Prostate gland (tissue), 2 donors: ENCODE measurements around the gene CCDC183. TPM values are rescaled to one million over a fixed set of nuclear protein-coding genes. Genes with fewer than 3 reads are reported as not detected.

ENCODE experiments used
- DNase-seq: peaks from one replicate; pipeline ENCODE4 v3.0.0-alpha.2; 2019; ENCODE audit warnings: low spot score
- H3K27ac ChIP-seq, 2 donors: fragments of 200-600 bp; sonication (generic); 2 replicates each; pipeline ENCODE4 v1.5.1; 2017 to 2019
- H3K27me3 ChIP-seq: fragments of 200-600 bp; sonication (generic); replicated peaks from 2 replicates; pipeline ENCODE4 v1.5.1; 2019; ENCODE audit not compliant: insufficient read depth
- H3K36me3 ChIP-seq, 2 donors: fragments of 200-600 bp; sonication (generic); 1 replicate in 1 of 2; 2 replicates in 1 of 2; pipeline versions ENCODE4 v1.5.1 to v1.8.1; 2017 to 2019
- H3K4me1 ChIP-seq: fragments of 200-600 bp; sonication (generic); replicated peaks from 2 replicates; pipeline ENCODE4 v1.5.1; 2019
- H3K4me3 ChIP-seq, 2 donors: fragments of 200-600 bp; sonication (generic); 2 replicates each; pipeline ENCODE4 v1.5.1; 2017 to 2019
- H3K9me3 ChIP-seq: fragments of 200-600 bp; sonication (generic); 2 replicates; pipeline ENCODE4 v1.5.1; 2017
- POLR2A ChIP-seq: fragments of 450-650 bp; IDR thresholded peaks from one replicate; pipeline ENCODE4 v1.6.1; 2016; ENCODE audit warnings: antibody characterized with exemption, mild to moderate bottlenecking
- POLR2AphosphoS5 ChIP-seq: sonication (generic); formaldehyde crosslinking; IDR thresholded peaks from one replicate; pipeline ENCODE4 v1.6.1; 2017; ENCODE audit warnings: antibody characterized with exemption
- WGBS: methylation state at CpG from one replicate; pipeline ENCODE4 v1.1.5; 2018; 5-methylcytosine and 5-hydroxymethylcytosine counted together
- intact Hi-C: fragments of 100-400 bp; cut with DNase I; formaldehyde crosslinking; loops from one replicate; pipeline ENCODE4 v1.14.2; 2022
- total RNA-seq, 2 donors: library from RNA; depleted of rRNA; stranded (reverse); fragments of >200 nt; gene quantifications; one replicate each; pipeline ENCODE4 v1.1.0, GENCODE V29; 2016
- TF ChIP-seq, protein P1 (sequence below), 4 experiments: fragments of 200-600 bp in 2 of 4; fragments of 450-650 bp in 2 of 4; sonication (generic) in 2 of 4; IDR thresholded peaks; 1 replicate in 3 of 4; 2 replicates in 1 of 4; pipeline ENCODE4 v1.5.1; 2016 to 2019; ENCODE audit warnings: antibody characterized with exemption in 4 of 4, mild to moderate bottlenecking in 2 of 4, moderate library complexity in 2 of 4

CCDC183 gene
- total RNA-seq, 2 donors from 2014 or later: 9.5 to 45.0 TPM

DNA sequence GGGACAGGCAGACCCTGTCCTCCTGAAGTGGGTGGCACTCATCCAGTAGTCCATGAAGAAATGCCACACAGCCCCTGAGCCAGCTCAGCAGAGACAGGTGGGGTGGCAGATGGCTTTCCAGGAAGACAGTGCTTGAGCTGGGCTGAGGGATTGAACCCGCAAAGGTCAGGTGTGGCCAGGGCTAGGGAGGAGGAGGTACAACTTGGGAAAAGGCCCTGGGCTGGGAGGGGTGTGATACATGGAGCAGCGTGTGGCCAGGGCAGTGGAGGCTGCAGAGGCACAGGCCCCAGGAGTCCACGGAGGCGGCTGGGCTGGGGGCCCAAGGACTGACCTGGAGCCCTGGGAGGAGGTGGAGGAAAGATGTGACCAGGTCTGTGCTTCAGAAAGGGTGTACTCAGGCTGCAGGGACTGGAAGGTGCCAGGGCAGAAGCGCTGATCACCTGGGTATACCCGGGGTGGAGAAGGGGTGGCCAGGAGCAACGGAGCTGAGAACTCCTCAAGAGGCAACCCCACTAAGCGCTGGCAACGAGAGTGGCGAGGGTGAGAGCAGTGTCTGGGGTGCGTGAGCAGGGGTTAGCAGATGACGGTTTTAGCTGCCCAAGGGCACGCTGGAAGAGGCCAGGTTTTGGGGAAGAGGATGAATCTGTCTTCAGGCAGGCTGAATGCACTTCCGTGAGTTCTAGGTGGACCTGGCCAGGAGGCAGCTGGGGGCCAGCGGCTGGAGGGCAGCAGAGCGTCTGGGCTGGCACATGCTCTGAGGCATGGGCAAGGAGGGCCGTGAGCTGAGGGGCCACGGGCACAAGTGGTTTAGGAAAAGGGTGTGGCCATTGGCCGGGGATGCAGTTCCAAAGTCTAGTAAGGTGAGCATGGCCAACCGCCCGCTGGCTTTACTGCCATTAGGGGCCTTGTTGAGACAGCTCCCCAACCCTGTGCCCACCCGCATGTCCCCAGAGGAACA lies 7.7 kb downstream of the CCDC183 start:
- Histone ChIP-seq H3K4me1 (peaks cover 13% of the 10 kb centered on the region), H3K27me3 (no peaks in the 10 kb centered on the region), H3K9me3 (no peaks in the 10 kb centered on the region), H3K27ac (peak overlapping the region; percentile 47 to 74), H3K36me3 (no peaks in the 10 kb centered on the region), H3K4me3 (no peak overlapping the region)
- WGBS: 86% methylated on average over 21 of the region's 22 CpGs
- TF ChIP-seq, protein P1, sequence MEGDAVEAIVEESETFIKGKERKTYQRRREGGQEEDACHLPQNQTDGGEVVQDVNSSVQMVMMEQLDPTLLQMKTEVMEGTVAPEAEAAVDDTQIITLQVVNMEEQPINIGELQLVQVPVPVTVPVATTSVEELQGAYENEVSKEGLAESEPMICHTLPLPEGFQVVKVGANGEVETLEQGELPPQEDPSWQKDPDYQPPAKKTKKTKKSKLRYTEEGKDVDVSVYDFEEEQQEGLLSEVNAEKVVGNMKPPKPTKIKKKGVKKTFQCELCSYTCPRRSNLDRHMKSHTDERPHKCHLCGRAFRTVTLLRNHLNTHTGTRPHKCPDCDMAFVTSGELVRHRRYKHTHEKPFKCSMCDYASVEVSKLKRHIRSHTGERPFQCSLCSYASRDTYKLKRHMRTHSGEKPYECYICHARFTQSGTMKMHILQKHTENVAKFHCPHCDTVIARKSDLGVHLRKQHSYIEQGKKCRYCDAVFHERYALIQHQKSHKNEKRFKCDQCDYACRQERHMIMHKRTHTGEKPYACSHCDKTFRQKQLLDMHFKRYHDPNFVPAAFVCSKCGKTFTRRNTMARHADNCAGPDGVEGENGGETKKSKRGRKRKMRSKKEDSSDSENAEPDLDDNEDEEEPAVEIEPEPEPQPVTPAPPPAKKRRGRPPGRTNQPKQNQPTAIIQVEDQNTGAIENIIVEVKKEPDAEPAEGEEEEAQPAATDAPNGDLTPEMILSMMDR (IDR thresholded peaks at IDR 0.05): no peak
- TF ChIP-seq POLR2A (no peak), POLR2AphosphoS5 (no peak)
- intact Hi-C loops: no loop called here
- DNase-seq: no peak

DNA sequence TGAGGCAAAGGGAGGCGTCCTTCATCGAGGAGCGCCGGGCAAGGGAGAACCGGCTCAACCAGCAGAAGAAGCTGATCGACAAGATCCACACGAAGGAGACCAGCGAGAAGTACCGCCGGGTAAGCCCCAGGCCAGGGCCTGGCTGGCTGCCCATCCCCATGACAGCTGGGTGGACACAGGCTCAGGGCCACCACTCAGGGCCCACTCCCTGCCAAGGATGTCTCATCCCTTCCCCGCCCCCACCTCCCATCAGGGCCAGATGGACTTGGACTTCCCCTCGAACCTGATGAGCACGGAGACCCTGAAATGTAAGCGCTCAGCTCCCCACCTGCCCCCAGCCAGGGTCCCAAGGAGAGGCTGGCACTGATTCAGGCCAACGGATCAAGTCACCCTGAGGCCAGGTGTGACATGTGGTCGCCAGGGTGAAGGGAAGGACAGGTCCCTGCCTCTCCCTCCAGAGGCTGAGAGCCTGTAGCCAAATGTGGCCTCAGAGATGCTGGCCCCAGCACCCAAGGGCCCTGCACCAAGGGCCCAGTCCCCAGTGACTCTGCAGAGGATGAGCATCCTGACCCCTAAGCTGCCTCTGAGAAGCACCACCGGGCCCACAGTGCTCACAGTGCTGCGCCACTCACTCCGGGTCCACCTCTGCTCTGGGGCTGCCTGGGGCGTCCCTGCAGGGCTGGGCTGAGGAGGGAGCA lies 8.5 kb downstream of the CCDC183 start:
- H3K27ac ChIP-seq: peak overlapping the region; percentile 47 to 74
- peaks cover 17% of the 10 kb centered on the region for H3K4me1 ChIP-seq
- no peak overlapping the region for H3K4me3 ChIP-seq
- whole genome bisulfite sequencing: 62% methylated on average over 17 of the region's 20 CpGs
- H3K36me3 ChIP-seq: no peaks in the 10 kb centered on the region
- TF ChIP-seq, protein P1 (IDR thresholded peaks at IDR 0.05): no peak
- TF ChIP-seq POLR2AphosphoS5: peak; percentile 85
- DNase-seq: peak; percentile 77
- intact Hi-C loops: no loop called here
- H3K9me3 ChIP-seq: no peaks in the 10 kb centered on the region
- H3K27me3 ChIP-seq: no peaks in the 10 kb centered on the region

DNA sequence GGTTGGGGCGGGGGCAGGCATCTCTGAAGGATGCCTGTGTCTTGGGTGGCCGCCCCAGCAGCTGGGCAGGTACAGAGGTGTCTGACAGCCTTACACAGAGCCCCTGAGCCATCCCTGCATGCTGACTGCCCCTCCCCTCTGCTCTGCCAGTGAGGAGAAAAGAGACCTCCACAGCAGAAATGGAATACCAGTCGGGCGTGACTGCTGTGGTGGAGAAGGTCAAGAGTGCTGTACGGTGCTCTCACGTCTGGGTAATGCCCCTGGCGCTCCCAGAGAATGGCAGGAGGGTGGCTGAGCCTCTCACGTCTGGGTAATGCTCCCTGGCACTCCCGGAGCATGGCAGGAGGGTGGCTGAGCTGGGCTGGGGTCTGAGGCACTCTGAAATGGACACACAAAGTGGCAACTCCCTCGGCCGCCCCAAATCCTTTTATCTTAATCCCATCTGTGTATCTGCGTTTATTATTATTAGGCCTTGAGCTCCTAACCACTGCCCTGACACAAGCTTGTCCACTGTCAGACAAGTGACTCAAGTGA lies 9.1 kb downstream of the CCDC183 start:
- intact Hi-C loops: no loop called here
- Histone ChIP-seq H3K4me1 (peaks cover 19% of the 10 kb centered on the region), H3K9me3 (no peaks in the 10 kb centered on the region), H3K27me3 (no peaks in the 10 kb centered on the region), H3K4me3 (no peak overlapping the region), H3K27ac (peak overlapping the region in 1 of 2 donors; percentile 74), H3K36me3 (no peaks in the 10 kb centered on the region)
- 88% methylated on average over 12 of the region's 12 CpGs for WGBS
- no peak for DNase-seq
- TF ChIP-seq, protein P1 (IDR thresholded peaks at IDR 0.05): no peak
- no peak for TF ChIP-seq POLR2A
- TF ChIP-seq POLR2AphosphoS5: no peak

DNA sequence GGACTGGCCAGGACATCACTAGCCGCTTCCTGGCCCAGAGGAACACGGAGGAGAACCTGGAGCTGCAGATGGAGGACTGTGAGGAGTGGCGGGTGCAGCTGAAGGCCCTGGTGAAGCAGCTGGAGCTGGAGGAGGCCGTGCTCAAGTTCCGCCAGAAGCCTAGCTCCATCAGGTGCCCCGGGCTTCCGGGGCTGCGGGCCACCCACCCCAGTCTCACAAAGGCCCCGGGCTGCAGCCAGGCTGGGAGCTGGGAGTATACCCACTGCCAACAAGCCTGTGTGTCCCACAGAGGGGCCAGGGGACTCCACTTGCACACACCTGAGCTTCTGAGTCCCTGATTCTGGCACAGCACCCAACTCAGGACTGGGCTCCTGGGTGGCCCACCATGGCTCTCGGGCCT lies 9.9 kb downstream of the CCDC183 start:
- Histone ChIP-seq H3K27me3 (no peaks in the 10 kb centered on the region), H3K4me3 (no peak overlapping the region), H3K27ac (peak overlapping the region in 1 of 2 donors; percentile 95), H3K36me3 (no peaks in the 10 kb centered on the region), H3K9me3 (no peaks in the 10 kb centered on the region), H3K4me1 (peaks cover 15% of the 10 kb centered on the region)
- DNase-seq: no peak
- TF ChIP-seq, protein P1 (IDR thresholded peaks at IDR 0.05): no peak
- TF ChIP-seq POLR2AphosphoS5: no peak
- no peak for TF ChIP-seq POLR2A
- intact Hi-C loops: no loop called here
- WGBS: 95% methylated on average over 10 of the region's 10 CpGs
